Upper lobe of right lung (tissue), 1 donor: ENCODE measurements around the gene OSBPL10. TPM values are rescaled to one million over a fixed set of nuclear protein-coding genes. Genes with fewer than 3 reads are reported as not detected.

Experiments
- ATAC-seq: fragments of 200-7000 bp; cut with Tn5 transposase; one replicate; pipeline ENCODE4 v1.9.1; 2020; ENCODE audit warnings: mild to moderate bottlenecking, moderate library complexity
- DNase-seq: peaks from one replicate; pipeline ENCODE4 v3.0.0-alpha.2; 2020
- H3K27ac ChIP-seq: fragments of 200-600 bp; one replicate; pipeline ENCODE4 v1.8.0; 2022
- H3K27me3 ChIP-seq: fragments of 200-600 bp; one replicate; pipeline ENCODE4 v1.8.0; 2022; ENCODE audit warnings: mild to moderate bottlenecking
- H3K36me3 ChIP-seq: fragments of 200-600 bp; one replicate; pipeline ENCODE4 v1.8.0; 2022
- H3K4me1 ChIP-seq: fragments of 200-600 bp; one replicate; pipeline ENCODE4 v1.8.0; 2022
- H3K4me3 ChIP-seq: fragments of 200-600 bp; one replicate; pipeline ENCODE4 v1.8.0; 2022; ENCODE audit warnings: mild to moderate bottlenecking
- H3K9me3 ChIP-seq: fragments of 200-600 bp; one replicate; pipeline ENCODE4 v1.8.0; 2022
- intact Hi-C: fragments of 100-400 bp; cut with DNase I; formaldehyde crosslinking; loops from one replicate; pipeline ENCODE4 v1.11.0; 2022
- total RNA-seq: library from RNA; stranded (reverse); fragmentation: NEBNext Ultra II Directional; extraction: Animal tissue kit (Norgen Biotek cat#: 25700); gene quantifications from one replicate; pipeline ENCODE4 v1.2.1, GENCODE V29; 2021
- TF ChIP-seq, protein P1 (sequence below): fragments of 200-600 bp; IDR thresholded peaks from one replicate; pipeline ENCODE4 v1.8.0; 2022; ENCODE audit warnings: antibody characterized with exemption
- donor health status: DM: no; HTN: yes; CAD: no; lungs with severe emphysema.

OSBPL10 gene
- total RNA-seq, 1 donor from 2014 or later: 30.8 TPM

DNA sequence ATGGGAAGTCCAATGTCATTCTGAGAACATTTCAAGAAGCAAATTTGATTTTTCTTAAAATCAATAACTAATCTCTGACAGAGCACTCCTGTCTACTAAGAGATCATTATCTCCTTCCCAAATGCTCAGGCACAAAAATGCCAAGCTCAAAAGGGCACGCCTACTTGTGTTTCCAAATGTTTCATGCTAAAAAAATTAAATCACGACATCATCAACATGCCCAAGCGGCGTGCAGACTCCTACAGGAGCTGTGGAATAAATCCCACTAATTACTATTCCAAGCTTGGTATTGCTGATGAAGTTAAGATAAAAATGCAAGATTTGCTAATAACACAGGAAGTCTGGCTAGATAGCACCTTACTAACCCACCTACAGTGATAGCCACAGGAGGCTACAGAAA, 140.8 kb downstream of the OSBPL10 start:
- intact Hi-C loops: no loop called here
- DNase-seq (no peak), ATAC-seq (no peak)
- Histone ChIP-seq H3K36me3 (no peaks in the 10 kb centered on the region), H3K27ac (no peak overlapping the region), H3K4me3 (no peak overlapping the region), H3K27me3 (no peaks in the 10 kb centered on the region), H3K4me1 (peaks cover 5% of the 10 kb centered on the region), H3K9me3 (no peaks in the 10 kb centered on the region)
- TF ChIP-seq, protein P1, sequence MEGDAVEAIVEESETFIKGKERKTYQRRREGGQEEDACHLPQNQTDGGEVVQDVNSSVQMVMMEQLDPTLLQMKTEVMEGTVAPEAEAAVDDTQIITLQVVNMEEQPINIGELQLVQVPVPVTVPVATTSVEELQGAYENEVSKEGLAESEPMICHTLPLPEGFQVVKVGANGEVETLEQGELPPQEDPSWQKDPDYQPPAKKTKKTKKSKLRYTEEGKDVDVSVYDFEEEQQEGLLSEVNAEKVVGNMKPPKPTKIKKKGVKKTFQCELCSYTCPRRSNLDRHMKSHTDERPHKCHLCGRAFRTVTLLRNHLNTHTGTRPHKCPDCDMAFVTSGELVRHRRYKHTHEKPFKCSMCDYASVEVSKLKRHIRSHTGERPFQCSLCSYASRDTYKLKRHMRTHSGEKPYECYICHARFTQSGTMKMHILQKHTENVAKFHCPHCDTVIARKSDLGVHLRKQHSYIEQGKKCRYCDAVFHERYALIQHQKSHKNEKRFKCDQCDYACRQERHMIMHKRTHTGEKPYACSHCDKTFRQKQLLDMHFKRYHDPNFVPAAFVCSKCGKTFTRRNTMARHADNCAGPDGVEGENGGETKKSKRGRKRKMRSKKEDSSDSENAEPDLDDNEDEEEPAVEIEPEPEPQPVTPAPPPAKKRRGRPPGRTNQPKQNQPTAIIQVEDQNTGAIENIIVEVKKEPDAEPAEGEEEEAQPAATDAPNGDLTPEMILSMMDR: no peak

DNA sequence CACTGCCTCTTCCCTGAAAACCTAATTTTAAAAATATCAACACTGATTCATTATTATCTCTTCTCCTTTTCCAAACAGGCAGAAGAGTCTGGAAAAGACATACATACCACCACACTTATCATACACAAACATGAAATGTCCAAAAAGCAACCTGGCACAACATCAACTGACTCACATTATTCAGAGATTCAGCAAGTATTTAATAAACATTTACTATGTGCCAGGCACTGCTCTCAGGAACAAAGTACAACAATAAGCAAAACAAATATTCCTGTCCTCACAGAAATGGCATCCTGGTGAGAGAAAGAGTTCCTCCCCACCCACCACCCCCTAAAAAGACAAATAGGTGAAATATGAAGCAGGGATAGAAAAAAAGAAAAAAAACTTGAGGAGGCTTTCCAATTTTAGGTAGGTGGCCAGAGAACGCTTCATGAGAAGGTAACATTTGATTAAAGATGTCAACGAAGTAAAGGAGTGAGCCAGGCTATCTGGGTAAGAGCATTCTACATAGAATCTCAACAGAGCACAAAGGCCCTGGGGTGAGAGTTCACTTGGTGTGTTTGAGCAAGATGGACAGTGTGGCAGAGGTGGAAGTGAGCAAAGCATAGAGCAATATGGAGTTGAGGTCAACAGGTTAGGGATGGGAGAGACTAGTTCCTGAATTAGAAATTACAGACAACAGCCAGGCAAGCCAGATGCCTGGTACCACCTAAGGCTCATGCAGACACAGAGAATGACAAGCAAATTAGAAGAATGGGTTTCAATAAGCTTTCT, 141.7 kb downstream of the OSBPL10 start:
- TF ChIP-seq, protein P1: no peak
- Histone ChIP-seq H3K27ac (no peak overlapping the region), H3K27me3 (no peaks in the 10 kb centered on the region), H3K36me3 (no peaks in the 10 kb centered on the region), H3K4me1 (peaks cover 5% of the 10 kb centered on the region), H3K9me3 (no peaks in the 10 kb centered on the region), H3K4me3 (no peak overlapping the region)
- intact Hi-C loops: no loop called here
- DNase-seq: no peak
- no peak for ATAC-seq

DNA sequence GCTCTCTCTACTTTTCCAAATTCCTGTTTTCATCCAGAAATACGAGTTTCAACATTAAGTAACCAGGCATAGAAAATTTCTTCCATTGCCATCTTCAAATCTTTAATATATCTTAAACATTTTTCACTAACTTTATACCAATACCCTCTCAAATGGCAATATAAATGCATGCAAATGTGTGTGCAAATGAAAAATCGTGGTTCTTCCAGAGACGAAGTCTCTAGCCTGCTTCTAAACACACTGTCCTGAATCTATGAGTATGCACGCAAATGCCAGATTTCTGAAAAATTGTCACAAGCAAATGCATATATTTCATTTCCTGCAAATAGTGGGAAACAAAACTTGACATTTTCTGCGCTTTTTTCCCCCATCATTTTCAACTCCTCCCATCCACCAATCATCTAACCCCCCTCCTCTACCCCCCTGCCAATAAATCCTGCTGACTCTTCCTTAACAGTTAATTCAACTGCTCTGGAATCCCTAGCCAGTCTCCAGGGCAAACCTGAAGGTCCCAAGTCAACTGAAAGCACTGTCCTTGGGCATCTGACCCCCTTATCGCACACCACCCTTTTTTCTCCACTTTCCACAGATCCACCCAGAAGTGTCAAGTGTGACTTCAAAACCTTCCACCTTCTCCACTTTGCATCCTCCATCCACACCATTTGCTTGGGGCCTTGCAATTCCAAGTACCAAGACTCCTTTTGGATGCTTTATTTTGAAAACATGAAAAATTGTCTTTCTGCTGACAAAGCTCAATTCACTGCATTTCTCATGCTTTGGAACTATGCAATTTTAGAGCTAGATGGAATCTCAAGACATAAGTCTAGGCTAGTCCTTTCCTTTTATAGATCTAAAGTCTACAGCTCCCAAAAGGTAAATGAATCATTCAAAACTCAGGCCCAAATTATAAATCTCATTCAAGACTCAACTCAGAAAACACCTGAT, 144.7 kb downstream of the OSBPL10 start:
- Histone ChIP-seq H3K27ac (no peak overlapping the region), H3K4me3 (no peak overlapping the region), H3K9me3 (no peaks in the 10 kb centered on the region), H3K4me1 (peaks cover 5% of the 10 kb centered on the region), H3K36me3 (no peaks in the 10 kb centered on the region), H3K27me3 (no peaks in the 10 kb centered on the region)
- TF ChIP-seq, protein P1: no peak
- ATAC-seq (no peak), DNase-seq (no peak)
- intact Hi-C loops: no loop called here

GRCh38 chr3:31833391-31834190, 147.5 kb downstream of the OSBPL10 start:
- H3K9me3 ChIP-seq: no peaks in the 10 kb centered on the region

GRCh38 chr3:31832551-31832950, 148.5 kb downstream of the OSBPL10 start:
- no peak overlapping the region for H3K4me3 ChIP-seq
- no peaks in the 10 kb centered on the region for H3K9me3 ChIP-seq
- ATAC-seq: no peak
- intact Hi-C loops: no loop called here
- no peaks in the 10 kb centered on the region for H3K36me3 ChIP-seq
- TF ChIP-seq, protein P1: no peak
- no peak for DNase-seq
- H3K4me1 ChIP-seq: peaks cover 5% of the 10 kb centered on the region
- no peak overlapping the region for H3K27ac ChIP-seq
- no peaks in the 10 kb centered on the region for H3K27me3 ChIP-seq

More at GRCh38 chr3:31833391-31834190, 147.5 kb downstream of the OSBPL10 start:
- H3K36me3 ChIP-seq: no peaks in the 10 kb centered on the region
- DNase-seq (no peak), ATAC-seq (no peak)
- H3K4me3 ChIP-seq: no peak overlapping the region
- H3K4me1 ChIP-seq: peaks cover 5% of the 10 kb centered on the region
- TF ChIP-seq, protein P1: no peak
- H3K27ac ChIP-seq: no peak overlapping the region
- H3K27me3 ChIP-seq: no peaks in the 10 kb centered on the region
- intact Hi-C loops: no loop called here
